Heart left ventricle (tissue), 13 donors: ENCODE measurements around the gene PRDX4.

Source experiments
- CTCF ChIP-seq, 12 donors: fragments of 200-600 bp; sonication (generic) in 4 of 12; IDR thresholded peaks; one replicate each; pipeline versions ENCODE4 v1.5.0 to v1.8.0; 2018 to 2022; ENCODE audit warnings: antibody characterized with exemption in 12 of 12, mild to moderate bottlenecking in 5 of 12
- POLR2A ChIP-seq, 2 donors: fragments of 450-650 bp; IDR thresholded peaks; one replicate each; pipeline ENCODE4 v1.6.1; 2017; ENCODE audit warnings: antibody characterized with exemption in 2 of 2, mild to moderate bottlenecking in 2 of 2, moderate library complexity in 2 of 2
- donor health status: ischemic (EF 13 %, LVEDD 7.1; RV severe dilation, severe dysfunction).
- donor health status: DM: no; HTN: yes; CAD: no.
- donor health status: DM: no; HTN: no; CAD: no.
- donor health status: ischemic (EF 25% LVEDD 6.9; RV normal size, moderate dysfunction).
- donor health status: ischemic (EF 25% LVEDD 5.7; RV mildly dilated, moderate dysfunction).
- donor health status: ischemic (EF 35%, LVEDD 5.7; RV mildly dilated, moderate dysfunction).
- donor health status: nonischemic (EF 11% LVEDD 7.7; RV severe dilation, severe dysfunction).
- donor health status: DM: yes; HTN: yes; CAD: no.
- donor health status: PGD.
- donor health status: ischemic (EF 29% LVEDD 5.4; RV normal size, mild dysfunction).
- donor health status: nonischemic (EF 23%, LVEDD 6.1; RV moderate dilation, normal function).

DNA sequence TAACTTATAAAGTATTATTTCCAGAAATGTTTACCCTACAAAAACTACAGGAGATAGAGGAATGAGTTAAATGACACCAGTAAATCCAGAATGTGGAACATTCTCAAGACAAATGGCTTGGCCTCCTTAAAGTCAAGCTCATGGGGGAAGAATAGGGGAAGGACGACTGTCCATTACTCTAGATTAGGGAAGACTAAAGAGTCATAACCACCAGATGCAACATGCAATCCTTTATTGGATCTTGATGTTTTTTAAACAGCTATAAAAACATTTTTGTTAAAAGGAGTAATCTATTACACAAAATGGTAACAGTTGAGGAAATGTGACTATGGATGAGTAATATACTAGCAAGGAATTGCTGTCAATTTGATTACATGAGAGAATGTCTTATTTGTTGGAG, 64.7 kb downstream of the PRDX4 start:
- TF ChIP-seq POLR2A (IDR thresholded peaks at IDR 0.05) (no peak), CTCF (IDR thresholded peaks at IDR 0.05) (no peak)
